ENCODE results near the gene C16orf86. TPM values are rescaled to one million over a fixed set of nuclear protein-coding genes. Genes with fewer than 3 reads are reported as not detected.

C16orf86 gene
- total and polyA plus RNA-seq, 2 of the 8 experiments (the other 6 are each of a cell fraction or from before 2014, with no cell fraction given) = 1.4 to 2.3 TPM

DNA sequence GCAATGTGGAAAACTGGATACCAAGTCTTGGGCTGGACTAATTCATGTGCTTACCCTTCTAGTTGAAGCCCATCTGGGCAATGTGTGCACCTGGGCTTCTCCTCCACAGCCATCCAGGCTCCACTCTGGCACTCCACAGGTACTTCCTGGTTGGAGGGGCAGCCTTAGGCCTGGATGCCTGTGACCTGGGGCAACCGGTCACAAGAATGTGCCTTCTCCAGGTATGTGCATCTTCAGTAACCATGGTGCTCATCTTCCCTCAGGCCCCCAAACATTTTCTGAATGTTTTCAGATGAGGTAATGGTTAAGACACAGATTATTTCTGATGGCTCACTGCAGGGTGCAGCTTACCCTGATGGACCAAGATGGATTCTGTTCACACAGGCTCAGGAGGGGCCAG lies 11.1 kb downstream of the C16orf86 start:
- no peak overlapping the region for H3K14ac ChIP-seq (ENCODE audit: insufficient read length)
- H2AFZ ChIP-seq (ENCODE audit: low read length) = no peak overlapping the region
- H2BK5ac ChIP-seq (ENCODE audit: low read depth, low read length) = no peak overlapping the region
- H4K5ac ChIP-seq (ENCODE audit: insufficient read length, low read depth, low read length) = no peak overlapping the region
- peaks cover 0 to 5% of the 10 kb centered on the region in 2 experiments for H4K20me1 ChIP-seq (replicated peaks in 1 of 2; ENCODE audit: control insufficient read depth in 1 of 2, insufficient read depth in 2 of 2, low read length in 2 of 2)
- H3K23ac ChIP-seq (ENCODE audit: insufficient read length) = no peak overlapping the region
- WGBS, 2 experiments (ENCODE audit: extremely low coverage in 1 of 2, insufficient coverage in 1 of 2, insufficient read length in 1 of 2, insufficient replicate concordance in 2 of 2, low coverage in 1 of 2, low lambda C conversion rate in 2 of 2, missing lambda C conversion rate in 1 of 2) = 64% methylated on average over 1 of the region's 1 CpG; no CpG with 5 or more reads in 1 of the 2 experiments
- H3K9me3 ChIP-seq (ENCODE audit: insufficient read depth in 2 of 2, low read depth in 1 of 2, low read length in 1 of 2) = no peaks in the 10 kb centered on the region
- DNase-seq (ENCODE audit: low read depth in 1 of 2, low spot score in 2 of 2) = no peak
- TF ChIP-seq ASH2L (IDR thresholded peaks at IDR 0.05; ENCODE audit: low read length) = no peak
- peak in 1 of 2 experiments; percentile 31; a peak in 1 of 3 replicates for TF ChIP-seq POLR2A (IDR thresholded peaks at IDR 0.05; ENCODE audit: control extremely low read depth in 1 of 2, low read depth in 2 of 2, low read length in 2 of 2)
- TF ChIP-seq, protein P1, sequence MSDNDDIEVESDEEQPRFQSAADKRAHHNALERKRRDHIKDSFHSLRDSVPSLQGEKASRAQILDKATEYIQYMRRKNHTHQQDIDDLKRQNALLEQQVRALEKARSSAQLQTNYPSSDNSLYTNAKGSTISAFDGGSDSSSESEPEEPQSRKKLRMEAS (IDR thresholded peaks at IDR 0.05) = no peak
- H3K9ac ChIP-seq (replicated peaks in 1 of 4; ENCODE audit: extremely low read depth in 1 of 4, low read depth in 3 of 4, low read length in 3 of 4) = no peak overlapping the region
- H3K4me2 ChIP-seq (ENCODE audit: insufficient read depth in 1 of 2, low read depth in 2 of 2, low read length in 2 of 2) = no peak overlapping the region
- no peaks in the 10 kb centered on the region; the same call in none of the 2 replicates for H3K79me1 ChIP-seq (ENCODE audit: low read depth, low read length)
- no peak overlapping the region for H3K4ac ChIP-seq (replicated peaks; ENCODE audit: insufficient read length, low read depth, low read length)
- no peak overlapping the region for H3K4me3 ChIP-seq (ENCODE audit: extremely low read depth in 1 of 4, insufficient read depth in 2 of 4, low read depth in 3 of 4, low read length in 4 of 4)
- H2BK12ac ChIP-seq (ENCODE audit: low read depth, low read length) = no peak overlapping the region
- no peak overlapping the region for H3K56ac ChIP-seq (replicated peaks; ENCODE audit: insufficient read length, low read depth, low read length)
- H4K91ac ChIP-seq (replicated peaks; ENCODE audit: insufficient read length, low read length) = no peak overlapping the region
- H3K23me2 ChIP-seq (ENCODE audit: low read depth, low read length) = no peaks in the 10 kb centered on the region
- H2BK20ac ChIP-seq (ENCODE audit: low read length) = no peak overlapping the region
- H2BK15ac ChIP-seq (ENCODE audit: low read length) = no peak overlapping the region
- no peak for FAIRE-seq
- H4K8ac ChIP-seq (ENCODE audit: extremely low read depth, insufficient read depth, low read length) = no peak overlapping the region
- H2BK120ac ChIP-seq (replicated peaks; ENCODE audit: low read depth, low read length) = no peak overlapping the region
- H3K79me2 ChIP-seq (ENCODE audit: control insufficient read depth in 1 of 2, insufficient read depth in 2 of 2, low read length in 2 of 2) = no peaks in the 10 kb centered on the region
- H3K4me1 ChIP-seq (replicated peaks in 1 of 4; ENCODE audit: control insufficient read depth in 3 of 4, insufficient read depth in 4 of 4, low read length in 3 of 4) = no peaks in the 10 kb centered on the region
- no peak overlapping the region for H3K27ac ChIP-seq (ENCODE audit: low read depth, low read length)
- H3K27me3 ChIP-seq (replicated peaks in 1 of 4; ENCODE audit: control insufficient read depth in 3 of 4, extremely low read depth in 1 of 4, insufficient read depth in 3 of 4, low read length in 3 of 4) = no peaks in the 10 kb centered on the region
- H2AK5ac ChIP-seq (ENCODE audit: low read depth, low read length) = no peak overlapping the region
- H3K18ac ChIP-seq (ENCODE audit: extremely low read depth, low read length) = no peak overlapping the region
- POLR2A ChIA-PET (ENCODE audit: partially characterized antibody) = interaction anchor here (0.6 kb wide), 2 partner anchors 11 to 18 kb away, joined by 3 to 4 read pairs; partner anchors contain the start of genes ACD, C16orf86 and ENKD1
- CTCF ChIA-PET (ENCODE audit: partially characterized antibody) = interaction anchor here (1.0 to 1.8 kb wide), 3 partner anchors 157 to 207 kb away, joined by 3 to 6 read pairs (median 3); partner anchors contain the start of gene NRN1L
- peaks cover 0 to 3% (median 0%) of the 10 kb centered on the region in 4 experiments; a peak in 2 of 8 replicates for H3K36me3 ChIP-seq (ENCODE audit: control insufficient read depth in 2 of 4, insufficient read depth in 4 of 4, low read length in 3 of 4)

All from H1 (cell line).